GM12892 (cell line): ENCODE data around the gene CENPP.
A peak's percentile ranks its signal among the peaks of the same experiment; 100 is the strongest.

Experiments
- DNase-seq: peaks from one replicate; pipeline ENCODE4 v3.0.0; 2011; ENCODE audit not compliant: insufficient read length
- FAIRE-seq: peaks from 2 replicates; lab custom pipeline; 2011; peaks lifted over from hg19 to GRCh38; lab: Jason Lieb, UNC
- POLR2A ChIP-seq: IDR thresholded peaks from 2 replicates; pipeline ENCODE4 v1.6.1; 2011; ENCODE audit warnings: low read depth, low read length, control low read depth
- POLR2AphosphoS5 ChIP-seq: IDR thresholded peaks from 2 replicates; pipeline ENCODE4 v1.6.1; 2011; ENCODE audit warnings: low read depth, low read length, control low read depth
- TAF1 ChIP-seq: IDR thresholded peaks from 2 replicates; pipeline ENCODE4 v1.6.1; 2011; ENCODE audit warnings: low read depth, mild to moderate bottlenecking, control low read depth, low read length, borderline replicate concordance

Gene CENPP

DNA sequence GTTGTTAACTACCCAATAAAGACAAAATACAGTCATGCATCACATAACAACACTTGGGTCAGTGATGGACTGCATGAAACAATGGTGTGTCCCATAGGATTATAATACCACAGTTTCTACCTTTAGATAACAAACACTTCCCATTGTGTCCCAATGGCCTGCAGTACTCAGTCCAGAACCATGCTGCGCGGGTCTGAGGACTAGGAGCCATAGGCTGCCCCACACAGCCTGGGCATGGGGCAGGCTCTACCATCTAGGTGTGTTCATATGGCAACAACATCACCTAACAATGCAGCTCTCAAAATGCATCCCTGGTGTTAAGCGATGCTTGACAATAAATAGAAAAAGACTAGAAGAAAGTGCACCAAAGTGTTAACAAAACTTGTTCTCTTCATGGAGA is 337.4 kb downstream of the CENPP start:
- DNase-seq (no peak), FAIRE-seq (no peak)
- TF ChIP-seq TAF1 (no peak), POLR2AphosphoS5 (no peak), POLR2A (no peak)

GRCh38 chr9:92663951-92664350 is 338.2 kb downstream of the CENPP start:
- TF ChIP-seq POLR2AphosphoS5 (no peak), POLR2A (no peak), TAF1 (no peak)
- no peak for FAIRE-seq

GRCh38 chr9:92664394-92665152 is 338.8 kb downstream of the CENPP start:
- FAIRE-seq (peak; percentile 9), DNase-seq (no peak)
- TF ChIP-seq POLR2A (no peak), POLR2AphosphoS5 (no peak), TAF1 (no peak)

More at GRCh38 chr9:92663951-92664350, 338.2 kb downstream of the CENPP start:
- DNase-seq, result no peak

DNA sequence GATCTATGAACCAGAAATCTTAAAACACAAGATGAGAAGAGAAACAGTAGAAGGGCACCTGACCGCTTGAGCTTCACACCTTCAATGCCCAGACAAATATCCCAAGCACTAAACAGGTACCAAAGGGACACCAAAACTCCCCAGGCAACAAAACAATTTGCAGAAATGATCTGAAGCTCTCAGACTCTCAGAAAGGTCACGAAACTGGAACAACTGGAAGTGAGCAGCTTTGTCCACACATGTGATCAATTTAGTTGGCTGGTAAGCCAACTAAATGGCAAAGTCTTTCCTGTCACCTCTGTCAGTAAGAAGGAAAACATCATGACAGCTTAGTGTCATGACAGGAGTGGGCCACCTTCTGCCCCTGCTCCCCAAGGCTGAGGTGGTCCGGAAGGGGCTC is 340.1 kb downstream of the CENPP start:
- no peak for FAIRE-seq
- TF ChIP-seq TAF1, result no peak
- no peak for TF ChIP-seq POLR2A
- no peak for DNase-seq

DNA sequence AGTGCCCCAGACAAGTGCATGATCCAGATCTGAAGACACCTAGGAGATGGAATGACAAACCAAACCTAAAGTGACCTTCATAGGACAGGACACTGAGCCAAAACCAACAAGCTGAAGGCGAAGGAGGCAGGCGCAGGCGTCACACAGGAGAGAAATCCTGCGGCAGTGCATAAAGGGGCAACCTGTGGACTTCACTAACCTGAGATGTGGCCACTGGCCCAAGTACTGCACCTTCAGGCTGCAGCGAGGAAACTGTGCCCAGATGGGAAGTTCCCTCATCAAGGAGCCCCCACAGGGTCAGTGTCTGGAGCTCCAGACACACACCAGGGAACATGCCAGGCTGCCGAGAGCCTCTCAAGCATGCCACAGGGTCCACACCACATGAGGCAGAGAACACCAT is 340.5 kb downstream of the CENPP start:
- FAIRE-seq (no peak), DNase-seq (no peak)
- TF ChIP-seq POLR2A, result no peak
- no peak for TF ChIP-seq POLR2AphosphoS5
- TF ChIP-seq TAF1, result no peak

DNA sequence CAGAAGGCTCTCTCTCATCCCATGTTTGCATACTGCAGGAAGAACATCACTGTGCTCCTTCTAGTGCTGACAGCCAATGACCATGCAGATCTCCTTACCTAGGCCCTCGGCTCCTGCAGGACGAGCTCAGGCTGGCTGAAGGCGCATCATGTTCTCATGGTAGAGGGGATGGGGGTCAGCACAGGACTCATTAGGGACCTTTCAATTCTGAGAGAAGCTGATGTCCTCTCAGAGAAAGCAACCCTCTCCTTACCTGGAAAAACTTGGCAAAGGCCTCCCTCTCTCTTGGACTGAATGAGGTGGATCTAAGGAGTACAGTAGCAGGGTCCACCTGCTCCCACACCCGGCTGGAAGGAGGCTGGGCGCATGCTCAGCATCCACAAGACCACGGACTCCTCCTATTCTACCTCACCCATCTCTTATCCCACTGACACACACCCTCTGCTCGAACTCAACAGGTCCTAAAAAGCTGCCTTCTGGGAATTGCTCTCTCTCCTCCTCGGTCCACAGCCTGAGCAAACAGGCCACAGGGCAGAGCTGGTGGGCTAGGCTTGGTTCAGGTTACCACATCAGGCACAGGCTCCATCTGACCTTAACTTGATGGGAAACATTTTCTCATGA is 341.3 kb downstream of the CENPP start:
- TF ChIP-seq POLR2AphosphoS5 (no peak), TAF1 (no peak), POLR2A (no peak)
- no peak for FAIRE-seq
- DNase-seq, result no peak

- DNase-seq (no peak), FAIRE-seq (peak; percentile 78)
- TF ChIP-seq POLR2A (no peak; the same call in 1 of the 2 replicates), POLR2AphosphoS5 (no peak), TAF1 (no peak)
Observed at GRCh38 chr9:92668746-92669526, 343.2 kb downstream of the CENPP start.

GRCh38 chr9:92669527-92669889 is 343.8 kb downstream of the CENPP start:
- no peak for TF ChIP-seq POLR2AphosphoS5
- no peak; the same call in 1 of the 2 replicates for TF ChIP-seq POLR2A
- TF ChIP-seq TAF1, result no peak
- DNase-seq (no peak), FAIRE-seq (no peak)
